ENCODE data around the gene KCNH4. TPM values are rescaled to one million over a fixed set of nuclear protein-coding genes. Genes with fewer than 3 reads are reported as not detected.
"Not testable (repeated sequence)": the region's sequence is repeated elsewhere in the genome, so short reads cannot be mapped to it uniquely, and the experiment has no call there.

Gene KCNH4
- total RNA-seq, 1 donor from 2014 or later = 0.59 TPM

DNA sequence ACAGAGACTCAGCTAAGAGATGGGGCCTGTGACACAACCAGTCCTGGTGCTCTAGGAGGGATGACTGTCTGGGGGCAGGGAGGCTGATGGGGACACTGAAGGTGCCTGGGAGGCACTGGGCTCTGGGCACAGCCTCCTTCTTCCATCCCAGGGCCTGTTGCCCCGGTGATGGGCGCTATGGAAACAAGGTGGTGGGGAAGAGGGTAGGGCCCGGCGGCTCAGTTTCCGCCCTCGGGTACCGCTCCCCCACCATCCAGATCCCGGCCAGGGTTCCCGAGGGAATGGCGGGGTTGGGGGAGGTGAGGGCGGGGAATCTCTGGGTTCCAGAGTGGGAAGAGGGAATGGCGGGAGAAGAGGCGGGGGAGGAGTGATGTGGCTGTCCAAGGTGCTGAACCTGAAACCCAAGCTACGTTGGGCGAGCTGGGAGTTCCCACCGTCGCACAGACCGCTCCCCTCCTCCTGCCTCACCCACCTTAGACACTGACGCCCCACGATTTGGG is 981 bp downstream of the KCNH4 start:
- intact Hi-C loops (cut with micrococcal nuclease) = loop anchor here (2.0 to 5.0 kb wide), 4 partner anchors 67 to 497 kb away; partner anchors contain the start of genes DHX58, NAGLU and PLEKHH3

DNA sequence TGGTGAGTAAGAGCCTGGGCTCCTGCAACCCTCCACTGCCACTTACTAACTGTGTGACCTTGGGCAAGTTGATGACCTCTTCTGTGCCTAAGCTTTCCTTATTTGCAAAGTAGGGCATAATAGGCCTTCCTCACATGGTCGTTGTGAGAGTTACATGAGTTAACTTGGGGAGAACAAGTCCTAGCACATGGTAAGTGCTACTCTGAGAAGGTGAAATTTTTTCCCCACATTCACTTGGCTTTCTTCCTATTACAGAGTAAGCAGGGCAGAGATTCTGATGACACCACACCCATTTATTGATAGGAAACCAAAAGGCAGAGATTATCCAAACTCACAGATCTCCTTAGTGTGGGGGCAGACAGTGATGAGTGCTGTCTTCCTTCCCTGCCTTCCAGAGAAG is 1.6 kb downstream of the KCNH4 start:
- intact Hi-C loops (cut with micrococcal nuclease) = no loop called here

DNA sequence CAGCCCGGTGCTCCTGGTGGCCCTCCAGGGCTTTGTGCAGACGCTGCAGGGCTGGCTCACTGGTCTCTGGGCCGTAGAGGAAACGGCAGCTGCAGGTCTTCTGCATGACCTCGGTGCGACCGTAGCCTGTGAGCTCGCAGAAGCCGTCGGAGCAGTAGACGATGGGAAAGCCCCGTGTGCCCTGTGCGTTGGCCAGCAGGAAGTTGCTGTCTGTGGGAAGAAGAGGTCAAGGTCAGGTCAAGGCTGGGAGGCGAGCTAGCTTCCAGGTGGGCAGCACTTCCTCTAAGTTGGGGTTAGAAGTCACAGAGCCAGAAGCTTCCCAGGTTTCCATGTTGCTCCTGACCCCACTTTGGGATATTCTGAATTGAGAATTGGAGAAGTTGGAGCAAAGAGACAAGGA is 2.1 kb downstream of the KCNH4 start:
- intact Hi-C loops (cut with micrococcal nuclease) = no loop called here

DNA sequence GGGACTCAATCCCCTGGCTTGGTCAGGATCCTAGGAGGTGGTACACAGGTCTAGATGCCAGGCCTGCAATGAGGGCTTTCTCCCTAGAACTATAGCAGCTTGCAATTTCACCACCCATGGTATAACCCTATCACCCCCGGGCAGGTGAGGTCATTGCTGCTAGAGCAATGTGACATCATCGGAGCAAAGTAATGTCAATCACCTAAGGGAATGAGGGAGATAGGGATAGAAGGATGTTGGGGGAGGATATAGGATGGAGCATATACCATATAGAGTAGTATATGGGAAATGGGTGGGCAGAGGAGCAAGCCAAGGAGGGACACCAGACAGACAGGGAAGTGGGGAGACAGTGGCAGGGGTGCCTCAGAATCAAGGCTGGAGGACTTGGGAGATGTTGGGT is 3.3 kb downstream of the KCNH4 start:
- intact Hi-C loops (cut with micrococcal nuclease) = no loop called here

DNA sequence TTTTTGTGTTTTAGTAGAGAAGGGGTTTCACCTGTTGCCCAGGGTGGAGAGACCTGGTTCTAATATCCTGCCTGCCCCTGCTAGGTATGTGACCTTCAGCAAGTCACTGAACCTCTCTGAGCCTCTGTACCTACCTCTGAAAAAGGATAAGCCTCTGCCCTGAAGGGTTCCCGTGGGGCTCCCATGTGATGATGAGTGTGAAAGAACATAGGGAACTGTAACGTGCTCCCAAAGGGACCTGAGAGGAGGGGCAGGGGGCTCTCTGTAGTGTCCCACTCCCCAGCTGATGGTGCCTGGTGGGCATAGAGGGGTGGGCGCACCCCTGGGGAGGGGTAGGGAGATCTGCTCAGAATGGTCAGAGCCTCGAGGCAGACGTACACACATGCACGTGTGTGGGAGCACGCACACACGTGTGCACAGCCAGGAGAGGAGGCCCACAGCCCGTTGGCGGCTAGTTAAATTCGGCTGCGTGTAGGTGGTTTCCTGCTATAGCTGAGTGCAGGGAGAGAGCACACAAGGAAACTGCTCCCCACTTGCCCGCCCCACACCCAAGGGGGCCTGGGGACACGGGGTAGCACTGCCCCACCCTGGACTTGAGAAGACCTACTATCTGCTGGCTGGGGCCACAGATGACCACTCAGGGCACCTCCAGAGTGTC is 6.7 kb downstream of the KCNH4 start:
- intact Hi-C loops (cut with micrococcal nuclease) = no loop called here

DNA sequence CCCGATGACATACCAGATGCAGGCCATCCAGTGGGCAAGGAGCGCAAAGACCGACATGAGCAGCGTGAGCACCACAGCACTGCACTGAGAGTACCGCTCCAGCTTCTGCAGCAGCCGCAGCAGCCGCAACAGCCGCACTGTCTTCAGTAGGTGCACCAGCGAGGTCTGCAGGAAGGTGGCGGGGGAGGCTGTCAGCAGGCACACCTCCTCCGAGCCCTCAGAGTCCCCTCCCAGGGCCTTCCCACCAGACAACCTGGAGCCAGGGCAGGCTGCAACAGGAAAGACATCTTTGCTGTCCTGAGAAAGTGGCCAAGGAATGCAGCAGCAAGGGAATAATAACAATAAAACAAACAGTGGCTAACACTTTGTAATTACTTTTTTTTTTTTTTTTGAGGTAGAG is 9.1 kb downstream of the KCNH4 start:
- intact Hi-C loops (cut with micrococcal nuclease) = no loop called here

DNA sequence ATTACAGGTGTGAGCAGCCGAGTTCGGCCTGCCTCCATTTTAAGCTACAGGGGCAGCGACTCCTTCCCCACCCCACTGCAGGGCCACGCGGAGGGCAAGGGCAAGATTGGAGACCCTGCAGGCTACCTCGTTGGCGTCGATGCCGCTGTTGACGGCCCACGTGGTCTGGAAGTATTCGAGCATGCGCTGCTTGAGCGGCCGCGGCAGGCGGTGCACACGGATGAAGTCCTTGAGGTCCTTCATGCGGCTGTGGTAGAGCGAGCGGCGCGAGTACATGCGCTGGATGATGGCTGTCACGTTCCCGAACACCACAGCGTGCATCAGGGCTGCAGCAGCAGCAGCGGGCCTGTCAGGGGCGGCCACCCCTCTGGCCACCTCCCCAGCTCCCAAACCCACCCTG is 11.6 kb downstream of the KCNH4 start:
- intact Hi-C loops (cut with micrococcal nuclease) = no loop called here

DNA sequence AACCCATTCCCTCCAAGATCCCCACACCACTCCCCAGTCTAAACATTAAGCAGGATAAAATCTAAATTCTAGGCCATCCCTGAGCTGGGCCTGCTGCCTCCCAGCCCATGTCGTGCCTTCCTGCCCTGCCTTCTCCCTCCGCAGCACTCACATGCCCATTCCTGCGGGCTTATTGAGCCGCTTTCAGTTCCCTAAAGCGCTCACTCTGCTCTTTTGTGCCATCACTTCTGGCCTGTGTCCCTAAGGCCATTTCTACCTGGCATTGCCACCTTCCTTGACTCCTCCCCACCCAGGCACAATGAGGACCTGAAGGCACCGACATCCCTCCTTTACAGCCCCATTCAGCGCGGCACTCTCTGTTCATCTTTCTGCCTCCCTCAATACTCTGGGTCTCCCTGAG is 13.1 kb downstream of the KCNH4 start:
- intact Hi-C loops (cut with micrococcal nuclease) = no loop called here

DNA sequence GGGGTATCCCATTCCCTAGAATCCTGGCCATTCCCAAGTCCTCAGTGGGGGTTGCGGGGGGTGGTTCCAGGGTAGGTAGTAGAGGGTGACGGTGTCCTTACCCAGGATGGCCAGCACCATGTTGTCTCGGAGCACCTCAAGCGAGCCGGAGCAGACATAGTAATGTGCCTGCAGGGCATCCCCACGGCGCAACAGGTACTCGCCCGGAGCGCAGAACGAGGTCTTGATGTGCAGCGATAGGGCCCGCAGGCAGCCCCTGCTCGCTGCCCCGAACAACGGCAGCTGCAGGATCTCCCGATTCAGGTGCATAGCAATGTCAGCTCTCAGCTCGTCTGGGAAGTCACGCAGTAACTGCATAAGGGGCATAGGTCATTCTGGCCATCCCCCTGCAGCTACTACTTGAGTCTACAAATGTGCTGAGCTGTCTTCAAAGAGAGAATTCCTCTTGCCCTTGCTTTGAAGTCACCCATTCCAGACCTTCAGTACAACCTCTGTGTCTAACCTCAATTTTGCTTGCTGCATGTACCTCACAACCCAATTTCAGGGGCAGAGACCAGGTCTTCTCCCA is 14.7 kb downstream of the KCNH4 start:
- intact Hi-C loops (cut with micrococcal nuclease) = no loop called here

DNA sequence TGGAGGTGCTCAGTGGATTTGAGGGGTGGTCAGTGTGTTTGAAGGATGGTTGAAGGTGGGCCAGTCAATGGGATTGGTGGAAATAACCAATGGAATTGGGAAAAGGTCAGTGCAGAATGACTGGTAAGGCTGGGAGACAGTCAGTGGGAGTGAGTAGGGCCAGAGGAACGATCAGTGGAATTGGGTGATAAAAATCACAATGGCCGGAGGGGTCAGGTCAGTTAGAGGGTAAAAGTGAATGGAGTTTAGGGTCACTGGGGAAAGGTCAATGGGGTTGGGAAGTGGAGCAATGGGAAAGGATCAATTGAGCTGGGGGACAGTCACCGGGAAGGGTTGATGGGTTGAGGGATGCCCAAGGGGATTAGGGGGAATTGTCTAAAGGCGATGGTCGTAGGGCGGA is 15.2 kb downstream of the KCNH4 start:
- intact Hi-C loops (cut with micrococcal nuclease) = no loop called here

DNA sequence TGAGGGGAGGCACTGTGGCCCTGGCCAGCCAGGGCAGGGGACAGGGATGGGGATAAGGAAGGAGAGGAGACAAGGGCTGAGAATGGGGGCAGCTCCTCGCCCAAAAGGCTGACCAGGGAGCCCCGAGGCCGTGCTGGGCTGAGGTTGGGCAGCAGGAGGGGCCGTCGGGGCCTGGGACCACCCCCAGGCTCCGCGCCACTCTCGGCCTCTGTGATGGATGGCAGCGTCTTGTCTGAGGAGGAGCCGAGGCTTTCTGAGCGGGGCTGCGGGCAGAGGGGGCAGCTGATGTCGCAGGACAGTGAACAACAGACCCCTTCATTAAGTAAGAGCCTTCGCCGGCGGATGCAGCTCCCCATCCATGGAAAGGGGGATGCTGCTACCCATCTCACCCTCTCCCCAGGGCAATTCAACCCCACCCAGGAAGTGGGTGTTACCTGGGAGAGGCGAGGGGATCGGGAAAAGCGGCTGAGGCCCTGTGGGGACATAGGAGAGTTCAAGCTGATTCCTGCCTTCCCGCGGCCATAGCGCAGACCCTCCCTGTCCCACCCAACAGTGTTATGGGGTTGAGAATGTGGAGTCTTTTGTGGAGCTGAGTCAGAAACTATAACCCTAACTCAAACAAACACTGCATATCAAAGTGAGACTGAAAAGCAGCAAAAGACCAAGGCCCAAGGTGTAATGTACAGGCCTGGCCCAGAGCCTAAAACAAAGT is 17.1 kb downstream of the KCNH4 start:
- intact Hi-C loops (cut with micrococcal nuclease) = no loop called here

DNA sequence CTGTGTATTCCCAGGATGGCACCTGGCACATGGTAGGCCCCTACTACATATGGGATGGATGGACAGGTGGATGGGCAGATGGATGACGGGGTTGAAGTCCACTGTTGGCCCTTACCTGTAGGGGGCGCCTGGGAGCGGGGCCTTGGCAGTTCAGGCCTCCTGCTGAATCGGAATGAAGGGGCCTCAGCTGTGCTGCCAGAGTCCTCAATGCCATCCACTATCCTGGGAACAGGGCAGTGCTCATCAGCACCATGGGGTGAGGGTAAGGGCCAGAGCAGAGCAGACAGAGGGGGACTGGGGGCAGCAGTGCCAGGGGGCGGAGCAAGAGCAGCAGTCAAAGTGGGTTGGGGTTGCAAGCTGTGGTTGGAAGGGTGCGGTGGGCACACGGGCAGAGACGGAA is 17.8 kb downstream of the KCNH4 start:
- intact Hi-C loops (cut with micrococcal nuclease) = no loop called here

DNA sequence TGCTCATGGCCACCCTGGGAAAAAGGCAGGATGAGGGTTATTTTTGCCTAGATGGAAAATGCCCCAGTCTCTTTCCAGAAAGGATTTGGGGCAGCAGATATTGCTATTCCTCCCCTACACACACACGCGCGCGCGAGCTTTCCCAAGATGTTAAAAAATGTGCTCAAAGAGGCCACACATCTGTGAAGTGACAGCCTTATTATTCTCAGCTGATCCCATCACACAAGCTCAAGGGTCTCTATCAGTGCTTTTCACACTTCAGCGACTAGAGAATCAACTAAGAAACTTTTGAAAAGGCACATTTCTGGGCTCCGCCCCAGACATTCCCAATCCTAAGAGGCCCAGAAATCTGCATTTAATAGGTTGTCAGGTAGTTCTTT is 20.4 kb downstream of the KCNH4 start:
- intact Hi-C loops (cut with micrococcal nuclease) = no loop called here

DNA sequence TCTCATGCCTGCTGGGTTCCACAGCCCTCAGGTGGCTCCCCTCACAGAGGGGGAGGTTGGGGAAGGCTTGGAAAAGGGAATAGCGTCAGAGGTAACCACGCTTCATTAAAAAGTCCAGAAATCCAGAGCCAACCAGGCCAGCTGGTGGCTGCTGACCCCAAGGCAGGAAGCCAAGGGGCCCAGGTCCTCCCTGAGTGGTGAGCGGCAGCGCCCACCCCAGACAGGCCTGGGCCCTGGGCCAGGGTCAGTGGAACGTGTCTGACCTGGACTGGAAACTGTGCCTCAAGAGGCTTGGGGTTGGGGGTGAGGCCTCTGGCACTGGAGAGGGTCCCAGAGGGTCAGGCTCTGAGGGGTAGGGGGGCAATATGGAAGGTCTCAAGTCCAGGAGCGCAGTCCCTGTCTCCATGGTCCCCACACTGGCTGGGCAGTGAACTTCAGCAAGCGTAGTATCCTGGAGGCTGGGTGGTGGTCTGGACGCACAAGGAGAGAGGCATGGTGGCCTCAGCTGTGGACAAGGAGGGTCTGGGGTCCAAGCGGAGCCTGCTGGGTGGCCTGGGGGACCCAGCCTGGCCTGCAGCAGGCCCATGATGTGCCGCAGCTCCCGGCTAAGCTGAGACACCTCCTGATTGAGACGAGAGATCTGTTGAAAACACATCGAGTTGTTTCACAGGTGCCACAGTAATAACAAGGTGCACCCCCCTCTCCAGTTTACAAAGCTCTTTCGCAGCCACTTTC is 21.0 kb downstream of the KCNH4 start:
- intact Hi-C loops (cut with micrococcal nuclease) = no loop called here

DNA sequence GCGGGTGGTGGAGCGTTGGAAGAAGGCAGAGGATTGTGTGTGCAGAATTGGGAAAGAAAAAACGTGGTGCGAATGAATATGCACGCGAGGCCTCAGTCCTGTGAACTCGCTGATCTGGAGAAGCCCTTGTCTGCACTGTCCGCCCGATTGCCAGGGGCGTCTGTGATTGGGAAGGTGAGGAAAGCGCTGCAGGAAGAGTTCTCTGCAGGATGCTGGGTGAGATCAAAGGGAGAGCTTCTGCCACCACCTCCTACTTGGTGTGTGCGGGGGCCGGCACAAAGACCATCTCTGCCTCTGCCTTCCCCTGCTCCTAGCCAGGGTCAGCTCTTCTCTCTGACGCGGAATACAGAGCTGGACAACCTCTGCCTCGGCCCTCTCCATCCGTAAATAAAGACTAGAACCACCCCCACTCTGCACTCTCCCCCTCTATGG is 25.3 kb downstream of the KCNH4 start:
- intact Hi-C loops (cut with micrococcal nuclease) = loop anchor here (1.0 kb wide), 11 partner anchors 26 to 454 kb away; partner anchors contain the start of genes CNP, DHX58, DNAJC7 and GHDC

DNA sequence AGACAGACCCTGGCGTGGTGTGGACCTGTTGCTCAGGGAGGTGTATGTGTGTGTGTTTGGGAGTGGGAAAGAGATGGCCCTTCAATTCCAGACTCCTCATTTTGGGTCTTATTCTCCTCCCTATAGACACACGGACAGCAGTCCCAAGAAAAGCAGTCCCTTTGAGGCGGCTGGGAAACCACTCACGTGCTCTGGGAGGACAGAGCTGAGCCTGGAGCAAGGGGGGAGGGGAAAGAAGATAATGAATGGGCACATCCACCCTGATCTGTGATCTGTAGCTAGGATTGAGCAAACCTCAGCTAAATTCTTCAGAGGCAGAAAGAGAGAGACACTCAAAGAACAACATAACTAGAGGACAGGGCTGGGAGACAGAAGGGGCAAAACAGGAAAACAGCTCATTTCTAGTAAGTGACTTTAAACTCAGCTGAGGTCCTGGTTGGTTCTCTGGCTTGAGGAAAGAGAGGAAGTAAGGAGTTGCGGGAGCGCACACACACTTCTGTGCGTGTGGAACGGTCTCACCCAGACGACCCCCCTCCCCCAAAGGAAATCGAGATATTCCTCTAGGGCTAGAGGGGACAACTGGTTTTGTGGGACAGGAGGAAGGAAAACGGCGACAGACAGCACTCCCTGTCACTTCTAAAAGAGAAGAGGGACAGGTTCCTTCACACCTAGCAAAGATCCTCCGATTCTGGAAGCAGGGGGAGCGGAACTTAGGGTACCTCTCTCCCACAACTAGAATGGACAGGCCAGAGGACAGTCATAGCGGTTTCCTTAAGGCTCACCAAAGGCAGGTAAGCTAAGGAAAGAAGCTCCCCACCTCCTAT is 26.8 kb downstream of the KCNH4 start:
- intact Hi-C loops (cut with micrococcal nuclease) = no loop called here

DNA sequence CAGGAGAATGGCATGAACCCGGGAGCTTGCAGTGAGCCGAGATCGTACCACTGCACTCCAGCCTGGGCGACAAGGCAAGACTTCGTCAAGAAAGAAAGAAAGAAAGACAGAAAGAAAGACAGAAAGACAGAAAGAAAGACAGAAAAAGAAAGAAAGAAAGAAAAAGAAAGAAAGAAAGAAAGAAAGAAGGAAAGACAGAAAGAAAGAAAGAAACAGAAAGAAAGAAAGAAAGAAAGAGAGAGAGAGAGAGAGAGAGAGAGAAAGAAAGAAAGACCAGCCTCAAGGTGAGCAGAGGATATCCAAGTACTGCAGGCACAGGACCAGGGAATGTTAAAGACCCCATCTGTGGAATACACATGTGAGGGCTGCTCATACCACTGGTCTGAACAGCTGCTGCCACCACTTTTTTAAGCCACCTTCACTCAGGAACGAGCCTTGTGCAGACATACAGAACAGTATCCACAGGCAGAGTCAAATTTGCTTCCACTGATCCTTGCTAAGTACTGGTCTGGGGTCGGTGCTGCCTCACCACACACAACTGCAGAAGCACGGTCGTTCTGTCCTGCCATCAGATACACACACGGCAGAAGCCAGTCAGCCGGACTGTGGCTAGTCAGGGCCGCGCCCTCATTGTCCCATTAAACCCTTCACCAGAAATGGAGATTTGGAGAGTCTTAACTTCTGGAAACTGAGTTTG is 33.9 kb downstream of the KCNH4 start:
- intact Hi-C loops (cut with micrococcal nuclease) = no loop called here

DNA sequence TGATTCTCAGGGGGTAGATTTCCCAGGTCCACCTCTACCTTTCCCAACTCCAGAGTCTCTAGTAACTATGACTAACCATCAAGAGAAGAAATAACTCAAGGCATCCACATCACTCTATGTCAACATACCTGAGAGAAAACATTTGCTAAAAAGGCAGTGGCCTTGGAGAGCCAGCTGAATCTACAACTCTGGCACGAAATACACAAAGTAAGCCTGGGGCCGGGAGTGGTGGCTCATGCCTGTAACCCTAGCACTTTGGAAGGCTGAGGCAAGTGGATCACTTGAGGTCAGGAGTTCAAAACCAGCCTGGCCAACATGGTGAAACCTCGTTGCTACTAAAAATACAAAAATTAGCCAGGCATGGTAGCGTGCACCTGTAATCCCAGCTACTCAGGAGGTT is 37.8 kb downstream of the KCNH4 start:
- intact Hi-C loops (cut with micrococcal nuclease) = not testable (repeated sequence)

DNA sequence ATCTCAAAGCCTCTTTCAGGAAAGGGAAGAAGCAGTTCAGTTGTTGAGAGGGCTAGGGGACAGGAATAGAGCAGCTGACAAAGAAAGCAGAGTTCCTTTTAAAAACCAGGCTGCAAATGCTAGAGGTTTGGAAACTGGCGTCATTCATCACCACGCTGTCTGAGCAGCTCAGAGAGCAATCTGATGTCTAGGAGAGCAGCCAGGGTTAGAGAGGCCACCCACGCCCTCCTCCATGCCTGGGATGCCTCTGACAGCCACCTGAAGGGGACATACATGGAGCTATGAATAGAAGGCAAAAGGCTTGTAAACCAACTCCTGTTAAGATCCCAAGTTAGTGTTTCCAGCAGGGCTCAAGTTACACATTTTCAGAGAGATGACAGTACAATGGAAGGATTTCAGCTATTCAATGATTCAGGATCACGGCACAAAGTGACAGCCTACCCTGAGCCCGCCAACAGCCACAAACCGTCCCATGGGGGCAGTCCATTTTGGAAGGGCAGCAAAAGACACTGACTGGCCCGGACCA is 38.5 kb downstream of the KCNH4 start:
- intact Hi-C loops (cut with micrococcal nuclease) = no loop called here

DNA sequence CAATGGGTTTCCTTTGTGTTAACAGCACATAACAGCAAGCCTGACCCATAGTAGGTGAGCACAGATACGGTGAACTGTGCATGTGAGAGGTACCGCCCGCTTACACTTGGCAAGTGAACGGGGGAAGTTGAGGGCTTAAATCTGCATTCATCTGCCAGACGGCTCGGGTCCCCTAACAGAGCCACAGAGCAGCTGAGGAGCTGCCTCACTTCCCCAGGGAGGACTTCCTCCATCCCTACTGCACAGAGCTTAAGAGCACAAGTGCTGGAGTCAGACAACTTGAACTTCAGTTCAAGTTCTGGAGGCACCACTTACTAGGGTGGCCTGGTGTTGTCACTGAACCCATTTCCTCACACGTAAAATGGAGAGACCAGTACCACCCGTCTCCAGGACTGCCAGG is 39.6 kb downstream of the KCNH4 start:
- intact Hi-C loops (cut with micrococcal nuclease) = no loop called here

Data from T-helper 1 cell treated with Interleukin-12 subunit alpha and Interleukin-12 subunit beta and Interleukin-4 antibody, amounts not matched to agents 30 ng/mL and 1 ng/mL, for 36 hours (primary cell).